ENCODE measurements around the gene PSMB7.
A peak's percentile ranks its signal among the peaks of the same experiment; 100 is the strongest.

Gene PSMB7

DNA sequence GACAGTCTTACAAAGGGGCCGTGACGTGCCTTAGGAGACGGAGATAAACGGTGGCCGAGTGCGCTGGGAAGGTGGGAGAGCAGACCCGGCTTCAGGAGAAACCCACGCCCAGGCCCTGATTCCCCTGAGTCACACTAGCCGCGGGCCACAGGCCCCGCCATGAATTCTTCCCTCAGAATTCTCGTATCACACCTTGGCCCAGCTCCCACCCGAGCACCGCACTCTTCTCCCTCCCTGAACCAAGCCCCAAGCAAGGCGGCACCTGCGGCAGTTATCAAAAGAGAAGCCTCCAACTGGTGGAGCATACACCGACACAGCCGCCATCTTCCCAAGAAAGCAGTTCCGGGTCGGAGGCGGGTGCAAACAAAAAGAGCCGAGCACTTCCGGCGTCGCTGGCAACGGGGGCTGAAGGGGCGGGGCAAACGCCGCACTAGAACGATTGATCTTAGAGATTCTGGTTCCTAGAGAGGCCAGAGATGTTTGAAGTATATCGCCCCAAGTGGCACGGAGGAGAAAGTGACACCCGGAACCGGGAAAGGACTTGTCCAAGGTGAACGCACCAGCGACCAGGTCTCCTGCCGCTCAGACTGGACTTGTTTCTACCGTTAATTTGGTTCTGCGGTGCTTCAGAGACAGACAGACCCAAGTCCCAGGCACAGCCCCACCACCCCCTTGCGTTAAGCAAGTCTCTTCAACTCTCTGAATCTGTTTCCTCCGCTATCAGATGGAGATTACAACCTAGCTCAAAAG is at the start of gene PSMB7 (continued):
- TF ChIP-seq, protein P1, sequence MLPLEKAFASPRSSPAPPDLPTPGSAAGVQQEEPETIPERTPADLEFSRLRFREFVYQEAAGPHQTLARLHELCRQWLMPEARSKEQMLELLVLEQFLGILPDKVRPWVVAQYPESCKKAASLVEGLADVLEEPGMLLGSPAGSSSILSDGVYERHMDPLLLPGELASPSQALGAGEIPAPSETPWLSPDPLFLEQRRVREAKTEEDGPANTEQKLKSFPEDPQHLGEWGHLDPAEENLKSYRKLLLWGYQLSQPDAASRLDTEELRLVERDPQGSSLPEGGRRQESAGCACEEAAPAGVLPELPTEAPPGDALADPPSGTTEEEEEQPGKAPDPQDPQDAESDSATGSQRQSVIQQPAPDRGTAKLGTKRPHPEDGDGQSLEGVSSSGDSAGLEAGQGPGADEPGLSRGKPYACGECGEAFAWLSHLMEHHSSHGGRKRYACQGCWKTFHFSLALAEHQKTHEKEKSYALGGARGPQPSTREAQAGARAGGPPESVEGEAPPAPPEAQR (tag by site-specific recombination; IDR thresholded peaks at IDR 0.05), result no peak
- TF ChIP-seq ZBTB21 (tag by site-specific recombination; IDR thresholded peaks at IDR 0.05), result peak; percentile 37; the same call in 1 of the 2 replicates
- no peak for TF ChIP-seq ZNF132 (tag by site-specific recombination; IDR thresholded peaks at IDR 0.05; ENCODE audit: borderline replicate concordance)
- TF ChIP-seq, protein P2, sequence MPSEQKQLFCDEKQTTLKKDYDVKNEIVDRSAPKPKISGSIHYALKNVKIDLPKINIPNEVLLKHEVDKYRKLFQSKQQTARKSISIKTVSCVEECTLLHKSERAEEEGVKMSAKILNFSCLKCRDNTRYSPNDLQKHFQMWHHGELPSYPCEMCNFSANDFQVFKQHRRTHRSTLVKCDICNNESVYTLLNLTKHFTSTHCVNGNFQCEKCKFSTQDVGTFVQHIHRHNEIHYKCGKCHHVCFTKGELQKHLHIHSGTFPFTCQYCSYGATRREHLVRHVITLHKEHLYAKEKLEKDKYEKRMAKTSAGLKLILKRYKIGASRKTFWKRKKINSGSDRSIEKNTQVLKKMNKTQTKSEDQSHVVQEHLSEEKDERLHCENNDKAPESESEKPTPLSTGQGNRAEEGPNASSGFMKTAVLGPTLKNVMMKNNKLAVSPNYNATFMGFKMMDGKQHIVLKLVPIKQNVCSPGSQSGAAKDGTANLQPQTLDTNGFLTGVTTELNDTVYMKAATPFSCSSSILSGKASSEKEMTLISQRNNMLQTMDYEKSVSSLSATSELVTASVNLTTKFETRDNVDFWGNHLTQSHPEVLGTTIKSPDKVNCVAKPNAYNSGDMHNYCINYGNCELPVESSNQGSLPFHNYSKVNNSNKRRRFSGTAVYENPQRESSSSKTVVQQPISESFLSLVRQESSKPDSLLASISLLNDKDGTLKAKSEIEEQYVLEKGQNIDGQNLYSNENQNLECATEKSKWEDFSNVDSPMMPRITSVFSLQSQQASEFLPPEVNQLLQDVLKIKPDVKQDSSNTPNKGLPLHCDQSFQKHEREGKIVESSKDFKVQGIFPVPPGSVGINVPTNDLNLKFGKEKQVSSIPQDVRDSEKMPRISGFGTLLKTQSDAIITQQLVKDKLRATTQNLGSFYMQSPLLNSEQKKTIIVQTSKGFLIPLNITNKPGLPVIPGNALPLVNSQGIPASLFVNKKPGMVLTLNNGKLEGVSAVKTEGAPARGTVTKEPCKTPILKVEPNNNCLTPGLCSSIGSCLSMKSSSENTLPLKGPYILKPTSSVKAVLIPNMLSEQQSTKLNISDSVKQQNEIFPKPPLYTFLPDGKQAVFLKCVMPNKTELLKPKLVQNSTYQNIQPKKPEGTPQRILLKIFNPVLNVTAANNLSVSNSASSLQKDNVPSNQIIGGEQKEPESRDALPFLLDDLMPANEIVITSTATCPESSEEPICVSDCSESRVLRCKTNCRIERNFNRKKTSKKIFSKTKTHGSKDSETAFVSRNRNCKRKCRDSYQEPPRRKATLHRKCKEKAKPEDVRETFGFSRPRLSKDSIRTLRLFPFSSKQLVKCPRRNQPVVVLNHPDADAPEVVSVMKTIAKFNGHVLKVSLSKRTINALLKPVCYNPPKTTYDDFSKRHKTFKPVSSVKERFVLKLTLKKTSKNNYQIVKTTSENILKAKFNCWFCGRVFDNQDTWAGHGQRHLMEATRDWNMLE (tag by site-specific recombination; conservative IDR thresholded peaks at IDR 0.05; ENCODE audit: low read depth), result peak; percentile 96
- no peak for TF ChIP-seq ZNF292 (tag by site-specific recombination; IDR thresholded peaks at IDR 0.05; ENCODE audit: borderline replicate concordance, low read depth)
- TF ChIP-seq, protein P3, sequence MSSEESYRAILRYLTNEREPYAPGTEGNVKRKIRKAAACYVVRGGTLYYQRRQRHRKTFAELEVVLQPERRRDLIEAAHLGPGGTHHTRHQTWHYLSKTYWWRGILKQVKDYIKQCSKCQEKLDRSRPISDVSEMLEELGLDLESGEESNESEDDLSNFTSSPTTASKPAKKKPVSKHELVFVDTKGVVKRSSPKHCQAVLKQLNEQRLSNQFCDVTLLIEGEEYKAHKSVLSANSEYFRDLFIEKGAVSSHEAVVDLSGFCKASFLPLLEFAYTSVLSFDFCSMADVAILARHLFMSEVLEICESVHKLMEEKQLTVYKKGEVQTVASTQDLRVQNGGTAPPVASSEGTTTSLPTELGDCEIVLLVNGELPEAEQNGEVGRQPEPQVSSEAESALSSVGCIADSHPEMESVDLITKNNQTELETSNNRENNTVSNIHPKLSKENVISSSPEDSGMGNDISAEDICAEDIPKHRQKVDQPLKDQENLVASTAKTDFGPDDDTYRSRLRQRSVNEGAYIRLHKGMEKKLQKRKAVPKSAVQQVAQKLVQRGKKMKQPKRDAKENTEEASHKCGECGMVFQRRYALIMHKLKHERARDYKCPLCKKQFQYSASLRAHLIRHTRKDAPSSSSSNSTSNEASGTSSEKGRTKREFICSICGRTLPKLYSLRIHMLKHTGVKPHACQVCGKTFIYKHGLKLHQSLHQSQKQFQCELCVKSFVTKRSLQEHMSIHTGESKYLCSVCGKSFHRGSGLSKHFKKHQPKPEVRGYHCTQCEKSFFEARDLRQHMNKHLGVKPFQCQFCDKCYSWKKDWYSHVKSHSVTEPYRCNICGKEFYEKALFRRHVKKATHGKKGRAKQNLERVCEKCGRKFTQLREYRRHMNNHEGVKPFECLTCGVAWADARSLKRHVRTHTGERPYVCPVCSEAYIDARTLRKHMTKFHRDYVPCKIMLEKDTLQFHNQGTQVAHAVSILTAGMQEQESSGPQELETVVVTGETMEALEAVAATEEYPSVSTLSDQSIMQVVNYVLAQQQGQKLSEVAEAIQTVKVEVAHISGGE (tag by site-specific recombination; conservative IDR thresholded peaks at IDR 0.05; ENCODE audit: low read depth), result peak; percentile 91
- TF ChIP-seq ZNF157 (tag by site-specific recombination; IDR thresholded peaks at IDR 0.05), result no peak
- TF ChIP-seq ZNF274 (IDR thresholded peaks at IDR 0.05; ENCODE audit: low read length), result no peak
- no peak for TF ChIP-seq ZNF274 (tag by site-specific recombination; IDR thresholded peaks at IDR 0.05; ENCODE audit: borderline replicate concordance)
- TF ChIP-seq KLF10 (tag by site-specific recombination; IDR thresholded peaks at IDR 0.05), result no peak
- TF ChIP-seq, protein P4, sequence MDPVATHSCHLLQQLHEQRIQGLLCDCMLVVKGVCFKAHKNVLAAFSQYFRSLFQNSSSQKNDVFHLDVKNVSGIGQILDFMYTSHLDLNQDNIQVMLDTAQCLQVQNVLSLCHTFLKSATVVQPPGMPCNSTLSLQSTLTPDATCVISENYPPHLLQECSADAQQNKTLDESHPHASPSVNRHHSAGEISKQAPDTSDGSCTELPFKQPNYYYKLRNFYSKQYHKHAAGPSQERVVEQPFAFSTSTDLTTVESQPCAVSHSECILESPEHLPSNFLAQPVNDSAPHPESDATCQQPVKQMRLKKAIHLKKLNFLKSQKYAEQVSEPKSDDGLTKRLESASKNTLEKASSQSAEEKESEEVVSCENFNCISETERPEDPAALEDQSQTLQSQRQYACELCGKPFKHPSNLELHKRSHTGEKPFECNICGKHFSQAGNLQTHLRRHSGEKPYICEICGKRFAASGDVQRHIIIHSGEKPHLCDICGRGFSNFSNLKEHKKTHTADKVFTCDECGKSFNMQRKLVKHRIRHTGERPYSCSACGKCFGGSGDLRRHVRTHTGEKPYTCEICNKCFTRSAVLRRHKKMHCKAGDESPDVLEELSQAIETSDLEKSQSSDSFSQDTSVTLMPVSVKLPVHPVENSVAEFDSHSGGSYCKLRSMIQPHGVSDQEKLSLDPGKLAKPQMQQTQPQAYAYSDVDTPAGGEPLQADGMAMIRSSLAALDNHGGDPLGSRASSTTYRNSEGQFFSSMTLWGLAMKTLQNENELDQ (tag by site-specific recombination; IDR thresholded peaks at IDR 0.05; ENCODE audit: low read depth), result no peak
- no peak for TF ChIP-seq ZBTB1 (tag by site-specific recombination; IDR thresholded peaks at IDR 0.05)
- TF ChIP-seq, protein P5, sequence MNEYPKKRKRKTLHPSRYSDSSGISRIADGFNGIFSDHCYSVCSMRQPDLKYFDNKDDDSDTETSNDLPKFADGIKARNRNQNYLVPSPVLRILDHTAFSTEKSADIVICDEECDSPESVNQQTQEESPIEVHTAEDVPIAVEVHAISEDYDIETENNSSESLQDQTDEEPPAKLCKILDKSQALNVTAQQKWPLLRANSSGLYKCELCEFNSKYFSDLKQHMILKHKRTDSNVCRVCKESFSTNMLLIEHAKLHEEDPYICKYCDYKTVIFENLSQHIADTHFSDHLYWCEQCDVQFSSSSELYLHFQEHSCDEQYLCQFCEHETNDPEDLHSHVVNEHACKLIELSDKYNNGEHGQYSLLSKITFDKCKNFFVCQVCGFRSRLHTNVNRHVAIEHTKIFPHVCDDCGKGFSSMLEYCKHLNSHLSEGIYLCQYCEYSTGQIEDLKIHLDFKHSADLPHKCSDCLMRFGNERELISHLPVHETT (tag by site-specific recombination; IDR thresholded peaks at IDR 0.05), result peak; percentile 89
- TF ChIP-seq, protein P6, sequence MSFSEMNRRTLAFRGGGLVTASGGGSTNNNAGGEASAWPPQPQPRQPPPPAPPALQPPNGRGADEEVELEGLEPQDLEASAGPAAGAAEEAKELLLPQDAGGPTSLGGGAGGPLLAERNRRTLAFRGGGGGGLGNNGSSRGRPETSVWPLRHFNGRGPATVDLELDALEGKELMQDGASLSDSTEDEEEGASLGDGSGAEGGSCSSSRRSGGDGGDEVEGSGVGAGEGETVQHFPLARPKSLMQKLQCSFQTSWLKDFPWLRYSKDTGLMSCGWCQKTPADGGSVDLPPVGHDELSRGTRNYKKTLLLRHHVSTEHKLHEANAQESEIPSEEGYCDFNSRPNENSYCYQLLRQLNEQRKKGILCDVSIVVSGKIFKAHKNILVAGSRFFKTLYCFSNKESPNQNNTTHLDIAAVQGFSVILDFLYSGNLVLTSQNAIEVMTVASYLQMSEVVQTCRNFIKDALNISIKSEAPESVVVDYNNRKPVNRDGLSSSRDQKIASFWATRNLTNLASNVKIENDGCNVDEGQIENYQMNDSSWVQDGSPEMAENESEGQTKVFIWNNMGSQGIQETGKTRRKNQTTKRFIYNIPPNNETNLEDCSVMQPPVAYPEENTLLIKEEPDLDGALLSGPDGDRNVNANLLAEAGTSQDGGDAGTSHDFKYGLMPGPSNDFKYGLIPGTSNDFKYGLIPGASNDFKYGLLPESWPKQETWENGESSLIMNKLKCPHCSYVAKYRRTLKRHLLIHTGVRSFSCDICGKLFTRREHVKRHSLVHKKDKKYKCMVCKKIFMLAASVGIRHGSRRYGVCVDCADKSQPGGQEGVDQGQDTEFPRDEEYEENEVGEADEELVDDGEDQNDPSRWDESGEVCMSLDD (tag by site-specific recombination; IDR thresholded peaks at IDR 0.05), result no peak
- TF ChIP-seq ZNF354C (tag by site-specific recombination; IDR thresholded peaks at IDR 0.05; ENCODE audit: borderline replicate concordance, low read depth), result no peak
- no peak for TF ChIP-seq GLIS2 (tag by site-specific recombination; IDR thresholded peaks at IDR 0.05)
- peak; percentile 55; the same call in 1 of the 2 replicates for TF ChIP-seq ZNF843 (tag by site-specific recombination; IDR thresholded peaks at IDR 0.05)
- no peak for TF ChIP-seq ZNF530 (tag by site-specific recombination; IDR thresholded peaks at IDR 0.05; ENCODE audit: low read depth)
- peak; percentile 89 for TF ChIP-seq YY1 (tag by site-specific recombination; IDR thresholded peaks at IDR 0.05)
- TF ChIP-seq, protein P7, sequence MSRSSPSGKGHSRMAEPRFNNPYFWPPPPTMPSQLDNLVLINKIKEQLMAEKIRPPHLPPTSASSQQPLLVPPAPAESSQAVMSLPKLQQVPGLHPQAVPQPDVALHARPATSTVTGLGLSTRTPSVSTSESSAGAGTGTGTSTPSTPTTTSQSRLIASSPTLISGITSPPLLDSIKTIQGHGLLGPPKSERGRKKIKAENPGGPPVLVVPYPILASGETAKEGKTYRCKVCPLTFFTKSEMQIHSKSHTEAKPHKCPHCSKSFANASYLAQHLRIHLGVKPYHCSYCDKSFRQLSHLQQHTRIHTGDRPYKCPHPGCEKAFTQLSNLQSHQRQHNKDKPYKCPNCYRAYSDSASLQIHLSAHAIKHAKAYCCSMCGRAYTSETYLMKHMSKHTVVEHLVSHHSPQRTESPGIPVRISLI (tag by site-specific recombination; IDR thresholded peaks at IDR 0.05), result no peak

Data from HEK293 (cell line).